Measurements from ENCODE around the gene TUBGCP6.

The TUBGCP6 gene

DNA sequence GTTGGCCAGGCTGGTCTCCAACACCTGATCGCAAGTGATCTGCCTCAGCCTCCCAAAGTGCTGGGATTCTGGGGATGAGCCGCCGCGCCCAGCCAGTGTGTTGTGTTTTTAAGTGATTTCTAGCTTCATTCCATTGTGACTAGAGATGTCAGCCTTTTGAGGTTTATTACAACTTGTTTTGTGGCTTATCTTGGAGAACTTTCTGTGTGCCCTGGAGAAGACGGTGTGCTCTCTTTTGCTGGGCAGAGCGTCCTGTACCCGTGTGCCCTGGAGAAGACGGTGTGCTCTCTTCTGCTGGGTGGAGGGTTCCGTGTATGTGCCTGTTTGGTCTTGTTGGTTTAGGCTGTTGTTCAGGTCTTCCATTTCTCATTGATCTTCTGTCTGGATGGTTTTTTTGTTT lies 31.6 kb downstream of the TUBGCP6 start:
- no peak for TF ChIP-seq GATA2 (IDR thresholded peaks at IDR 0.05; ENCODE audit: low read depth, low read length)
- TF ChIP-seq GATA3 (IDR thresholded peaks at IDR 0.05; ENCODE audit: low read depth, low read length), result no peak

DNA sequence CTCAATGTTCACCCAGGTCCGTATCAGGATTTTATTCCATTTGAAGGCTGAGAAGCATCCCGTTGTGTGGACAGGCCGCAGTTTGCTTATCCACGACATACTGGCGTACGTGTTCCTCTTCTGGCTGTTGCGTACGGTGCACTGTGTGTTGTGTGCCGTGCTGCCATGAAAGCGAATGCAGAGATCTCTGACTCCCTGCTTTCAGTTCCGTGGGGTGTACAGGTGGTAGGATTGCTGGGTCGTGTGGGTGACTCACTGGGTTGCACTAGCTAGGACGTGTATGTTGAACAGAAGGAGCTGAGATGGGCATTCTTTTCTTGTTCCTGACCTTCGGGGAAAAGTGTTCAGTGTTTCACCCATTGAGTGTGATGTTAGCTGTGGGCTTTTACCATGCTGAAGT lies 33.7 kb downstream of the TUBGCP6 start:
- TF ChIP-seq GATA3 (IDR thresholded peaks at IDR 0.05; ENCODE audit: low read depth, low read length) (no peak), GATA2 (IDR thresholded peaks at IDR 0.05; ENCODE audit: low read depth, low read length) (no peak)

- no peak for TF ChIP-seq GATA2 (IDR thresholded peaks at IDR 0.05; ENCODE audit: low read depth, low read length)
- no peak for TF ChIP-seq GATA3 (IDR thresholded peaks at IDR 0.05; ENCODE audit: low read depth, low read length)
These were observed 34.3 kb downstream of the TUBGCP6 start for GRCh38 chr22:50210378-50211139.

- TF ChIP-seq GATA2 (IDR thresholded peaks at IDR 0.05; ENCODE audit: low read depth, low read length) (no peak), GATA3 (IDR thresholded peaks at IDR 0.05; ENCODE audit: low read depth, low read length) (no peak)
These were observed 34.9 kb downstream of the TUBGCP6 start for GRCh38 chr22:50209893-50210292.

DNA sequence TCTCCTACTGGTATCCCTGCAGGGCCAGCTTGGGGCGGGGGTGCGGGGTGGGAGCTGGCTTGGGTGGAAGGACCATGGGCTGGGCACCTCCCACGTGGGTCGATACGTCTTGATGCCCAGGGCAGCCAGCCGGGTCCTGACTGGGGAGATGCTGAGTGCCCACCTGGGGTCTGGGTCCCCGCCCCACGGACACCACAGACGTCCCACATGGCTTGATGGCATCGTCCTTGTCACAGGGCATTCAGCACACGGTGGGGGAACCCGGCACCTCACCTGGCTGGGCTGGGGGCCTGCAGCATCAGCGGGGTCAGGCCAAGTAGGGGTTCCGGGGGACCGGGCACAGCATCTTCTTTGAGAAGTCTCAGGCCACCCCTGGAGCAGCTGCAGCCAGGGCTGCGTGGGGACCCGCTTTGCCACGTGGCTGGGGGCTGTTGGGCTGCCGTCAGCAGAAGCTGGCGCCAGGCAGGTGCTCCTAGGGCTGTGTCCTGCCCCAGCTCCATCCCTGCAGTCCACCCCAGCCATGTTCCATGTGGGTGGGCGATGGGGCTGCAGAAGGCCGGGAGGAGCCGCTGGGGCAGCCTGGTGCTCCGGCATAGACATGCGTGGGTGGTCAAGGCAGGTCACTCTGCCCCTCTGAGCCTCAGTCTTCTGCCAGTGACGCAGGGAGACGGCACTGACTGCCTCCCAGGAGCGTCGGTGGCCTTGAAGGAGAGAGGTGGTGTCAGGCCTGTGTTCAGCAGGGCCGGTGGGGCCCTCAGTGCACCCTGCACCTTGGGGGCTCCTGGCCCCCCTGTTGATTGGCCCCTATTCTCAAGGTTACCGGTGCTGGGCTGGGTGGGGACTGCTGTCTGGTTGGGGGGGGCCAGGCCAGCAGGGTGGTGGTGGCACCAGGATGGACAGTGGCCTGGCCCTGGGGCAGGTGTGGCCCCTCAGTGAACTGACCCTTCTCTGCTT lies 35.6 kb downstream of the TUBGCP6 start:
- TF ChIP-seq GATA3 (IDR thresholded peaks at IDR 0.05; ENCODE audit: low read depth, low read length) (no peak), GATA2 (IDR thresholded peaks at IDR 0.05; ENCODE audit: low read depth, low read length) (no peak)

- TF ChIP-seq GATA2 (IDR thresholded peaks at IDR 0.05; ENCODE audit: low read depth, low read length) (no peak), GATA3 (IDR thresholded peaks at IDR 0.05; ENCODE audit: low read depth, low read length) (no peak)
These were observed 36.3 kb downstream of the TUBGCP6 start for GRCh38 chr22:50208430-50208938.

- TF ChIP-seq GATA3 (IDR thresholded peaks at IDR 0.05; ENCODE audit: low read depth, low read length) (no peak), GATA2 (IDR thresholded peaks at IDR 0.05; ENCODE audit: low read depth, low read length) (no peak)
These were observed 37.3 kb downstream of the TUBGCP6 start for GRCh38 chr22:50207383-50208140.

GRCh38 chr22:50206599-50206998 lies 38.2 kb downstream of the TUBGCP6 start:
- TF ChIP-seq GATA2 (IDR thresholded peaks at IDR 0.05; ENCODE audit: low read depth, low read length) (no peak), GATA3 (IDR thresholded peaks at IDR 0.05; ENCODE audit: low read depth, low read length) (no peak)

DNA sequence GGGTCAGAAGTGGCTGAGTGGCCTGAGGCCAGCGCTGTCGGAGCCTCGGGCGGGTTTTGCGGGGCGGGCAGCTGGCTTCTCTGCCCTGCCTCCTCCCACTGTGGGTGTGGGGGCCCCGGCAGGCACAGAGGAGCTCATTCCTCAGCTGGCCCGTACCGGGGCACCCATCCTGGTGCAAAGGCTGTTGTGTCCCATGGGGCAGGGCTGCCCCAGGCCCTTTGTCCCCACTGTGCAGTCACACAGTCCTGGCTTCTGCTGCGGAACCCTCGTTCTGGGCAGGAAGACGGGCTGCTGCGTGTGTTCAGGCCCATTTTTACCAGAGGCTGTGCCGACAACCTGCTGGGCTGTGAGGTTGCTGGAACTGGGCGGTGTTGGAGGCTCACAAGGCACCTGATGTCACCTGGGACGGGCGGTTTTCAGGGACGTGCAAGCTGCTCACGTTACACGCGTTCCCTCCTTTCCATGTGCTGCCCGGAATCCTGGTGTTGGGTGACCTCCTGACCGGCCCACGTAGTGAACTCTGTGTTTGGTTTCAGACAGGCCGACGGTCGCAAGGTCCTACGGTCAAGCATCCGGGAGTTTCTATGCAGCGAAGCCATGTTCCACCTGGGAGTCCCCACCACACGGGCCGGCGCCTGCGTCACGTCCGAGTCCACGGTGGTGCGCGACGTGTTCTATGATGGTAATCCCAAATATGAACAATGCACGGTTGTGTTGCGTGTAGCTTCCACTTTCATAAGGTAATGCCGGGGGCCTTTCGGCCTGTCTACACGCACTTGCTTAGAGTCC lies 38.8 kb downstream of the TUBGCP6 start:
- TF ChIP-seq GATA2 (IDR thresholded peaks at IDR 0.05; ENCODE audit: low read depth, low read length) (no peak), GATA3 (IDR thresholded peaks at IDR 0.05; ENCODE audit: low read depth, low read length) (no peak)

GRCh38 chr22:50204571-50204970 lies 40.3 kb downstream of the TUBGCP6 start:
- no peak for TF ChIP-seq GATA3 (IDR thresholded peaks at IDR 0.05; ENCODE audit: low read depth, low read length)
- TF ChIP-seq GATA2 (IDR thresholded peaks at IDR 0.05; ENCODE audit: low read depth, low read length), result no peak

GRCh38 chr22:50203288-50203687 lies 41.5 kb downstream of the TUBGCP6 start:
- TF ChIP-seq GATA3 (IDR thresholded peaks at IDR 0.05; ENCODE audit: low read depth, low read length) (no peak), GATA2 (IDR thresholded peaks at IDR 0.05; ENCODE audit: low read depth, low read length) (no peak)

GRCh38 chr22:50202130-50202666 lies 42.6 kb downstream of the TUBGCP6 start:
- no peak for TF ChIP-seq GATA3 (IDR thresholded peaks at IDR 0.05; ENCODE audit: low read depth, low read length)
- no peak for TF ChIP-seq GATA2 (IDR thresholded peaks at IDR 0.05; ENCODE audit: low read depth, low read length)
